Endothelial cell of umbilical vein (primary cell): ENCODE data around the gene IL6R. TPM values are rescaled to one million over a fixed set of nuclear protein-coding genes. Genes with fewer than 3 reads are reported as not detected.

Source experiments
- BruUV-seq: library from RNA; stranded (reverse); fragments of 400-500 nt; replicated peaks from 2 replicates; lab custom pipeline; 2021; lab: Mats Ljungman, UMichigan
- CTCF ChIA-PET: fragments of 300-600, 350-600 bp; sonication (Branson Sonifier 250); formaldehyde crosslinking; loops from one replicate; lab custom pipeline; 2021; ENCODE audit warnings: antibody characterized with exemption, inconsistent platforms; lab: Charles Lee
- POLR2A ChIA-PET: fragments of 300-600, 350-600 bp; sonication (Branson Sonifier 250); formaldehyde crosslinking; loops from one replicate; lab custom pipeline; 2021; ENCODE audit warnings: antibody characterized with exemption, inconsistent platforms; lab: Charles Lee
- DNase-seq: peaks from one replicate; pipeline ENCODE4 v3.0.0-alpha.2; 2011; ENCODE audit warnings: low read depth, low spot score
- FAIRE-seq: peaks from 2 replicates; lab custom pipeline; 2011; peaks lifted over from hg19 to GRCh38; lab: Jason Lieb, UNC
- H2AFZ ChIP-seq: 2 replicates; pipeline ENCODE4 v1.6.0; 2012; ENCODE audit warnings: low read depth, low read length, control low read depth, inconsistent platforms
- H3K27ac ChIP-seq: 2 replicates; pipeline ENCODE4 v1.5.1; 2011; ENCODE audit warnings: low read depth, mild to moderate bottlenecking, control low read depth, low read length, moderate library complexity; ENCODE audit not compliant: insufficient read depth
- H3K27me3 ChIP-seq, 2 experiments: 2 replicates each; pipeline versions ENCODE4 v1.6.0 to v1.6.1; 2011; ENCODE audit warnings: low read length in 2 of 2, mixed read lengths in 1 of 2; ENCODE audit not compliant: control insufficient read depth in 2 of 2, insufficient read depth in 2 of 2
- H3K36me3 ChIP-seq, 2 experiments: 2 replicates in 1 of 2; 3 replicates in 1 of 2; pipeline ENCODE4 v1.5.1; 2011; ENCODE audit warnings: low read length in 2 of 2, mild to moderate bottlenecking in 1 of 2, moderate library complexity in 1 of 2; ENCODE audit not compliant: control insufficient read depth in 2 of 2, insufficient read depth in 2 of 2; ENCODE audit errors: extremely low read depth in 1 of 2
- H3K4me1 ChIP-seq: 3 replicates; pipeline ENCODE4 v1.5.1; 2011; ENCODE audit warnings: mild to moderate bottlenecking, low read length; ENCODE audit not compliant: control insufficient read depth, insufficient read depth; ENCODE audit errors: extremely low read depth
- H3K4me2 ChIP-seq: 2 replicates; pipeline ENCODE4 v1.6.1; 2011; ENCODE audit warnings: low read length, control low read depth, mixed read lengths; ENCODE audit not compliant: insufficient read depth
- H3K4me3 ChIP-seq, 3 experiments: fragments of 200-600 bp in 1 of 3; sonication (generic), shearing (Covaris generic) in 1 of 3; replicated peaks in 1 of 3; 2 replicates each; pipeline ENCODE4 v1.5.1; 2011 to 2016; ENCODE audit warnings: control low read depth in 3 of 3, low read length in 3 of 3, mild to moderate bottlenecking in 2 of 3, inconsistent platforms in 1 of 3, low read depth in 1 of 3, moderate library complexity in 1 of 3; ENCODE audit not compliant: insufficient read depth in 1 of 3
- H3K79me2 ChIP-seq: 2 replicates; pipeline ENCODE4 v1.6.0; 2012; ENCODE audit warnings: low read length, inconsistent platforms; ENCODE audit not compliant: control insufficient read depth, insufficient read depth
- H3K9ac ChIP-seq: replicated peaks from 2 replicates; pipeline ENCODE3; 2011; ENCODE audit warnings: low read length, control low read depth; ENCODE audit not compliant: insufficient read depth; ENCODE audit errors: extremely low read depth
- H3K9me1 ChIP-seq: replicated peaks from 3 replicates; pipeline ENCODE4 v1.6.0; 2011; ENCODE audit warnings: mild to moderate bottlenecking, low read length; ENCODE audit not compliant: control insufficient read depth, insufficient read depth; ENCODE audit errors: extremely low read depth
- H3K9me3 ChIP-seq: replicated peaks from 2 replicates; pipeline ENCODE4 v1.5.1; 2012; ENCODE audit warnings: low read length, inconsistent platforms; ENCODE audit not compliant: control insufficient read depth, insufficient read depth
- H4K20me1 ChIP-seq: replicated peaks from 2 replicates; pipeline ENCODE3; 2011; ENCODE audit warnings: mild to moderate bottlenecking, low read length; ENCODE audit not compliant: control insufficient read depth, insufficient read depth; ENCODE audit errors: extremely low read depth
- EZH2 ChIP-seq: IDR thresholded peaks from 2 replicates; pipeline ENCODE4 v1.6.1; 2012; ENCODE audit warnings: borderline replicate concordance, low read depth, mild to moderate bottlenecking, moderate library complexity, low read length, inconsistent platforms; ENCODE audit not compliant: severe bottlenecking
- FOS ChIP-seq: IDR thresholded peaks from 2 replicates; pipeline ENCODE4 v1.6.1; 2011; ENCODE audit warnings: mild to moderate bottlenecking, low read length, moderate library complexity, borderline replicate concordance; ENCODE audit not compliant: insufficient read depth
- GATA2 ChIP-seq: IDR thresholded peaks from 2 replicates; pipeline ENCODE4 v1.7.0; 2011; ENCODE audit warnings: low read depth, mild to moderate bottlenecking, moderate library complexity, mixed read lengths, low read length; ENCODE audit not compliant: insufficient read length, insufficient read depth
- JUN ChIP-seq: IDR thresholded peaks from 2 replicates; pipeline ENCODE4 v1.6.1; 2011; ENCODE audit warnings: borderline replicate concordance, low read depth; ENCODE audit not compliant: insufficient read length, insufficient read depth
- MYC ChIP-seq: IDR thresholded peaks from one replicate; pipeline ENCODE4 v1.6.1; 2011; ENCODE audit warnings: mild to moderate bottlenecking, low read depth, low read length
- POLR2A ChIP-seq: IDR thresholded peaks from 2 replicates; pipeline ENCODE4 v1.6.1; 2012; ENCODE audit warnings: low read depth, mild to moderate bottlenecking, control low read depth, low read length
- POLR2AphosphoS5 ChIP-seq: IDR thresholded peaks from 2 replicates; pipeline ENCODE4 v1.6.1; 2012; ENCODE audit warnings: low read depth, mild to moderate bottlenecking, control low read depth, low read length, moderate library complexity; ENCODE audit not compliant: insufficient read depth
- dilution Hi-C: fragments of 300-500 bp; cut with MboI; formaldehyde crosslinking; loops from one replicate; pipeline ENCODE4 v1.15.0; 2019; ENCODE audit warnings: low sequenced_read_pairs; ENCODE audit not compliant: extremely low pct_ligation_motif_present
- intact Hi-C: fragments of 100-400 bp; cut with micrococcal nuclease; formaldehyde crosslinking; loops from one replicate; pipeline ENCODE4 v1.10.0; 2022
- polyA plus RNA-seq, 4 experiments: library from polyadenylated mRNA; depleted of rRNA in 3 of 4; stranded (reverse) in 3 of 4; unstranded in 1 of 4; fragments of >200 nt; gene quantifications; 2 replicates each; pipeline versions ENCODE4 v1.2.1 to v1.2.3, GENCODE V29; 2011 to 2012; ENCODE audit warnings: missing spikeins in 1 of 4
- total RNA-seq: library from RNA; stranded (reverse); gene quantifications from 2 replicates; pipeline ENCODE4 v1.2.3, GENCODE V29; 2021
- TF ChIP-seq, protein P1 (sequence below): IDR thresholded peaks from 2 replicates; pipeline ENCODE4 v1.6.1; 2011; ENCODE audit not compliant: insufficient read depth, insufficient read length
- TF ChIP-seq, protein P2 (sequence below), 2 donors: IDR thresholded peaks; 1 replicate in 1 of 2; 2 replicates in 1 of 2; pipeline ENCODE4 v1.5.1; 2011; ENCODE audit warnings: low read length in 2 of 2, mild to moderate bottlenecking in 2 of 2, moderate library complexity in 2 of 2, control low read depth in 1 of 2, inconsistent platforms in 1 of 2, low read depth in 1 of 2; ENCODE audit not compliant: insufficient read depth in 1 of 2; ENCODE audit errors: extremely low read depth in 1 of 2

The IL6R gene
- total and polyA plus RNA-seq, 2 donors (not counting 3 experiments of a cell fraction or from before 2014, with no cell fraction given): 4.8 to 5.1 TPM

DNA sequence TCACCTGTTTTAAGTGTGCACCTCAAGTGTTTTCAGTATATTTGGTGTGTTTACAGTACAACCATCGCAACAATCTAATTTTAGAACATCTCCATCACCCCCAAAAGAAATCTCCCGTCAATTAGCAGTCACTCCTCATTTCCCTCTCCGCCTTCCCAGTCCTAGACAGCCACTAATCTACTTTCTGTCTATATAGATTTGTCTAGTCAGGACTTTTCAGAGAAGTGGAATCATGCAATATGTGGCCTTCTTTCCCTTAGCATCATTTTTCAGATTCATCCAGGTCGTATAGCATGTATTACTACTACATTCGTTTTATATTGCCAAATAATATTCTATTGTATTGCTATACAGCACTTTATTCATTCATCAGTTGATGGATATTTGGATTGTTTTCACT is 98.8 kb downstream of the IL6R start:
- Histone ChIP-seq H3K4me1 (peaks cover 16% of the 10 kb centered on the region), H3K27me3 (no peaks in the 10 kb centered on the region), H2AFZ (no peak overlapping the region), H3K36me3 (no peaks in the 10 kb centered on the region), H3K27ac (no peak overlapping the region), H3K79me2 (peaks cover 31% of the 10 kb centered on the region), H3K9ac (no peak overlapping the region), H3K4me2 (no peak overlapping the region), H4K20me1 (no peaks in the 10 kb centered on the region), H3K9me1 (no peaks in the 10 kb centered on the region), H3K9me3 (no peaks in the 10 kb centered on the region), H3K4me3 (no peak overlapping the region)
- FAIRE-seq: no peak
- intact Hi-C loops: no loop called here
- TF ChIP-seq, protein P1, sequence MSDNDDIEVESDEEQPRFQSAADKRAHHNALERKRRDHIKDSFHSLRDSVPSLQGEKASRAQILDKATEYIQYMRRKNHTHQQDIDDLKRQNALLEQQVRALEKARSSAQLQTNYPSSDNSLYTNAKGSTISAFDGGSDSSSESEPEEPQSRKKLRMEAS: no peak
- TF ChIP-seq GATA2: no peak
- no peak for TF ChIP-seq POLR2AphosphoS5
- TF ChIP-seq EZH2: no peak
- TF ChIP-seq, protein P2, sequence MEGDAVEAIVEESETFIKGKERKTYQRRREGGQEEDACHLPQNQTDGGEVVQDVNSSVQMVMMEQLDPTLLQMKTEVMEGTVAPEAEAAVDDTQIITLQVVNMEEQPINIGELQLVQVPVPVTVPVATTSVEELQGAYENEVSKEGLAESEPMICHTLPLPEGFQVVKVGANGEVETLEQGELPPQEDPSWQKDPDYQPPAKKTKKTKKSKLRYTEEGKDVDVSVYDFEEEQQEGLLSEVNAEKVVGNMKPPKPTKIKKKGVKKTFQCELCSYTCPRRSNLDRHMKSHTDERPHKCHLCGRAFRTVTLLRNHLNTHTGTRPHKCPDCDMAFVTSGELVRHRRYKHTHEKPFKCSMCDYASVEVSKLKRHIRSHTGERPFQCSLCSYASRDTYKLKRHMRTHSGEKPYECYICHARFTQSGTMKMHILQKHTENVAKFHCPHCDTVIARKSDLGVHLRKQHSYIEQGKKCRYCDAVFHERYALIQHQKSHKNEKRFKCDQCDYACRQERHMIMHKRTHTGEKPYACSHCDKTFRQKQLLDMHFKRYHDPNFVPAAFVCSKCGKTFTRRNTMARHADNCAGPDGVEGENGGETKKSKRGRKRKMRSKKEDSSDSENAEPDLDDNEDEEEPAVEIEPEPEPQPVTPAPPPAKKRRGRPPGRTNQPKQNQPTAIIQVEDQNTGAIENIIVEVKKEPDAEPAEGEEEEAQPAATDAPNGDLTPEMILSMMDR (IDR thresholded peaks at IDR 0.05; ENCODE audit: extremely low read depth in 1 of 2, insufficient read depth in 1 of 2, low read depth in 1 of 2, low read length in 2 of 2): no peak
- TF ChIP-seq MYC: no peak
- no peak for TF ChIP-seq POLR2A
- TF ChIP-seq JUN: no peak
- TF ChIP-seq FOS: no peak
- DNase-seq: no peak
- dilution Hi-C loops: no loop called here
- ChIA-PET CTCF (interaction anchor here (2.5 kb wide), 1 partner anchor 43 kb away, joined by 8 read pairs; no protein-coding TSS in a partner anchor), POLR2A (no interaction called here)
- BruUV-seq: no TSS peak
